ENCODE results near the gene CD300C.
"Not testable (repeated sequence)": the region's sequence is repeated elsewhere in the genome, so short reads cannot be mapped to it uniquely, and the experiment has no call there.

CD300C gene

DNA sequence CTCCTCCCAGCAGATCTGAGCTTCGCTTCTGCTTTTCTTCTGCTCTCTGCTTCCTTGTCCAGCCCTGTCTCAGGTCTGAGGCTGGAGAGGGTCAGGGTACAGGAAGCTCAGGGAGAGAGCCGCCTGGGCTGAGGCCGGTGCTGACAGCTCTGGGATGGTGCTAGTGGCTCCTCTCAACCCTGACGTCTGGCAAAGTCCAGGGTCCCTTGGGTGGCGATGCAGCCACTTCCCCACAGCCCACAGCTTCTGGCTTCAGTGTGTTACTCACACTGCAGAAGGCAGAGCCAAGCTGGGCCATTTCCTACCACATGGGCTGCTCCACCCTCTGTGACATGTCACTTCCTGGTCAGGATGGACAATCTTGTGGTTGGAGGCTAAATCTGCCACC lies at the start of gene CD300C:
Gene CD300C (minus strand): TSS at position 273 of the 388 bp plus-strand sequence. CDS start 333 bp downstream, outside the sequence.
- no peak for DNase-seq

- DNase-seq, result no peak
Observed at GRCh38 chr17:74595037-74595750, 49.3 kb upstream of the CD300C start.

- DNase-seq, result no peak
Observed at GRCh38 chr17:74592087-74592990, 46.4 kb upstream of the CD300C start, which contains the start of gene CD300LD. Gene CD300LD (minus strand): TSS chr17:74592283. CDS start chr17:74592202, 81 bp downstream.

DNA sequence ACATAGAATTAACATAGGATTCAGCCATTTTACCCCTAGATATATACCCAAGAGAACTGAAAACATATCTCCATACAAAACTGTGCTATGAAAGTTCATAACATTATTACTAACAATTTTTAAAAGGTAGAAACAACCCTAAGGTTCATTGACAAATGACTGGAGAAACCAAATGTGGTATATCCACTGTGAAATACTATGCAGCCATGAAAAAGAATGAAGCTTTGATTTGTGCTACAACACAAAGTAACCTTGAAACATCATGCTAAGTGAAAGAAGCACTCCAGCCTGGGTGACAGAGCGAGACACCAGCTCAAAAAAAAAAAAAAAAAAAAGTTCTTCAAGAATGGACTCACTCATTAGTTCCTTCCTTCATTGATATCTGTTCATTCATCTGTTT lies 45.6 kb upstream of the CD300C start:
- DNase-seq, result no peak

DNA sequence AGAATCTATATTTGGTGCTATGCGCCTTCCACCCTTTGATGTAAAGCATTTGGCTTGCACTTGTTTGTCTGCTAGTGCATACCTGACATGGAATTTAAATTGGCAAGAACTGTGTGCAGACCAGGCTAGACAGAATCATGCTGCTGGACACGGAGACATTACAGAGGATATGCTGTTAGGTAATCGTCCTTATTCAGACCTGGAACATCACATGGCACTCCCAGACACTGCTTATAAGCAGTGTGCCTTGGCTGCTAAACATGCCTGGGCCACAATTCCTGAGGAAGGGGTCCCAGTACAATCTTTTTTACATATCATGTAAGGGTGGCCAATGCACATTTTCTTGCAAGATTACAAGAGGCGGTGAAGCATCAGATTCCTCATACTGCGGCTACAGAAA lies 39.8 kb upstream of the CD300C start:
- no peak for DNase-seq

- no peak for DNase-seq
Observed at GRCh38 chr17:74584292-74585060, 38.6 kb upstream of the CD300C start.

GRCh38 chr17:74582633-74583032 lies 36.7 kb upstream of the CD300C start:
- DNase-seq, result no peak

- no peak for DNase-seq
Observed at GRCh38 chr17:74579900-74580299, 34.0 kb upstream of the CD300C start.

DNA sequence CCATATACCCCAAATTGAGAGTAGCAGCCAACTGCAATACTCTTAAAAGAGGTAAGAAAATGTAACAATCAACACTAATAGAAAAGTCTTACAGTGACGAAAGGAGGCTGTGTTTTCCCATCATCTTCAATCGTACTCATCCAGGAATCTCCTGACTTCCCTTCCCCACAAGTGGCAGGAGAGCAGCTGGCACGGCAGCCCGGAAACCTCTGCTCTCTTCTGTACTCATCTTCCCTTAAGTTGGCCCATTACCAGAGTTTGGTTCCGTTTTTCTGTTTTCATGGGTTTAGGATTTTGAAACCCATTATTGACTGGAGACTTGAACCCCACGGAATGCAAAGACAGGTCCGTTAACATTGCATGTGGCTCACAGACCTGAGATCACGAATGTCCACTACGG lies 33.1 kb upstream of the CD300C start:
- DNase-seq, result no peak

DNA sequence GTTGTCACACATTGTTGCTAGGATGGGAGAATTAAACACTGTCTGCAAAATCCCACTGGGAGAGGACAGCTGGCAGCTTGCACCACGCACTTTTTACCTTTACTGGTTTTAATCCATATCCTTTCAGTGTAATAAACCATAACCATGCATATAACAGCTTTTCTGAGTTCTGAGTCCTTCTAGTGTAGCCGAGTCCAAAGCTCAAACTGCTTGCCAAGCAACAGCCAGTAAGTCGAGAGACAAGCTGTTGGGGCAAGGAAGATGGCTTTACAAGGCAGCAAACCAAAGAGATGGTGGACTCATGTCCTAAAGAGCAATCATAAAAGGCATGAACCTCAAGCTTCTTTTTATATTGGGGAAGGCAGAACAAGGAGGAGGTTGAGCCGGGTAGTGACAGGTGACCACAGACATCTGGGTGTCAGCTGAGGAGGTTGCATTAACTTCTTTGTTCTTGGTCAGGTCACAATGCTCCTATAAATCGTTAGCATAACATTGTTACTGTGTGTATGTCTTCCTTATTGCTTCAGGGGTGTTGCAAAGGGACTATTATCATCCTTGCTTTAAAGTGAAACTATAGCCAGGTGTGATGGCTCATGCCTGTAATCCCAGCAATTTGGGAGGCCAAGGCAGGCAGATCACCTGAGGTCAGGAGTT lies 28.7 kb upstream of the CD300C start:
- no peak for DNase-seq

DNA sequence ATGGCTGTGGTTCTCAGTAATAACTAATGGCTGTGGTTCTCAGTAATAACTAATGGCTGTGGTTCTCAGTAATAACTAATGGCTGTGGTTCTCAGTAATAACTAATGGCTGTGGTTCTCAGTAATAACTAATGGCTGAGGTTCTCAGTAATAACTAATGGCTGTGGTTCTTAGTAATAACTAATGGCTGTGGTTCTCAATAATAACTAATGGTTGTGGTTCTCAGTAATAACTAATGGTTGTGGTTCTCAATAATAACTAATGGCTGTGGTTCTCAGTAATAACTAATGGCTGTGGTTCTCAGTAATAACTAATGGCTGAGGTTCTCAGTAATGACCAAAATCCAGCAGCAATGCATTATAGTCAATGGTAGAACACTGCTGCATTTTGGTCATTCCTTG lies 27.7 kb upstream of the CD300C start:
- not testable (repeated sequence) for DNase-seq

DNA sequence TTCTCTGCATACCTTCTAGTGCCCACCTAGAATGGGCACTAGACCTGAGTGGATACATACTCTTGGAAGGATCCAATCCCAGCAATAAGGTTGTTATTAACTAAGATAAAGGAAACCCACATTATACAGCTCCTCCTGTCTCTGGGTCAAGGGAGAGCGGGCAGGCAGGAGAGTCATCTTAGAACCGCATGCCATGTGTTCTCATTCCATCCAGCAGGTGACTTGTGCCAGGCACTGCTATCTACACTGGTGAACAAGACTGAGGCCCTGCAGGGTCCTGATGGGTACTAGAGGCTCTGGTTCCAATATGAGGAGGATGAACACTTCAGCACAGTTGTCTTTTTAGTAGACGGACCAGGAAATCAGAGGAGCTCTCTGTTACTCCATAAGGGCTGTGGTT lies 27.3 kb upstream of the CD300C start:
- no peak for DNase-seq

GRCh38 chr17:74571621-74572270 lies 25.8 kb upstream of the CD300C start:
- no peak for DNase-seq

GRCh38 chr17:74569020-74570003 lies 23.4 kb upstream of the CD300C start:
- peak; percentile 73 for DNase-seq

DNA sequence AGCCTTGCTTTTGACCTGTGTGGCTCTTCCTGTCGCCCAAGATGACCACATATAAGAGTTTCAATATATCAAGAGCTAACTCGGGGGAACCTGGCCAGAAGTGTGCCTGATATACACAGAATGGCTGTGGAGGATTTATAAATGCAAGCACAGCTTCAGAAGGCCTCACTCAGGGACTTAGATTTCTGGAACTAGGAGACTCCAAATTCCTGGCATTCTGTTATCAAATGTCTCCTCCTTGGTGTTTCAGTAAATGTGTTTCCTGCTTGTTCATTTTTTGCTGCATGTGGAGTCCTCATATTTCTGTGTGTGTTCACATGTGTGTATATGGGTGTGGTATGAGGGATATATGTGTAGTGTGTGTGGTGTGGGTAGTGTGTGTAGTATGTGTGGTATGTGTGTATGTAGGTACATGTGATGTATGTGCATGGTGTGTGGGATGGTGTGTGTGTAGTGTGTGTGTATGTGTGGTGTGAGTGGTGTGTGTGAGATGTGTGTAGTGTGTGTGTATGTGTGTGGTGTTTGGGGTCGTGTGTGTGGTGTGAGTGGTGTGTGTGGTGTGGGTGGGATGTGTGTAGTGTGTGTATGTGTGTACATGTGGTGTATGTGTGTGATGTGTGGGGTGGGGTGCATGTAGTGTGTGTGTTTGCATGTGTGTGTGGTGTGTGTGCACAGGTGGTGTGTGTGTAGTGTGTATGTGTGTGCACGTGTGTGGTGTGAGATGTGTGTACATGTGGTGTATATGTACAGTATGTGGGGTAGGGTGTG lies 22.4 kb upstream of the CD300C start:
- DNase-seq, result no peak

DNA sequence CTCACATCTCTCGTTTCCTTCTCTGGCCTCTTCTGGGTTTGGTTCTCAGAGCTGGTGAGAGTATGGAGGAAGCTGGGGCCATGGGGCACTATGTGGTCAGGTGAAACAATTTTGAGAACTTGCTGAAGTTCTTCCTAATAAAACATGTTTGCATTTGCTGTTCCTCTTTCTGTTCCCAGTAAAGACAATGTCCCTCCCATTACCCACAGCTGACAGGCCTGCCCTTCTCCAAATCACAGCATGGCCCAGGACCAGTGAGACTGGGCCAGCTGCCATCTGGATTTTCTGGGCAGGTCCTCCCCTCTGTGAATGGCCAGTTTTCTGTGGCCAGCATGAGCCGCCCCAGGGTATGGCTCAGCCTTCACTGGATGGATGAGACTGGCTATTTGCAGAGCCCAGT lies 21.5 kb upstream of the CD300C start, which contains the start of gene CD300H:
Gene CD300H (minus strand): TSS at position 113 of the 400 bp plus-strand sequence.
- DNase-seq, result no peak

GRCh38 chr17:74566132-74566753 lies 20.3 kb upstream of the CD300C start:
- DNase-seq, result no peak

DNA sequence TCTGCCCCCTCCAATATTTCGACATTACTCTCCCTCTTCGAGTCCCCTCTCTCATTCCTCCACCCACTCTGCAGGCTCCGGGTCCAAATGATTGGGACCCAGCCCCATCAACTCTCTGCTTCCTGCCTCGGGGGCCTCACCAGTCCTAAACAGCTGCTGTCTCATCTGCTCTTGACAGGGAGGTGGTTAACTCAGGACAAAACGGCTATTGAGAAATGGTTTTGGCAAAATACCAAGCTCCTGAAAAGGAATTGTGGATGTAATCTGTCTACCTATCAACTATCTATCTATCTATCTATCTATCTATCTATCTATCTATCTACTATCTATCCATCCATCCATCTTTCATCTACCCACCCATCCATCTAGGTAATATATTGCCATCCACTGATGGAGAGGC lies 19.2 kb upstream of the CD300C start:
- DNase-seq, result no peak

GRCh38 chr17:74563358-74563757 lies 17.4 kb upstream of the CD300C start:
- no peak for DNase-seq
